SU-DHL-6 (cell line): ENCODE results near the gene SLC38A1.

Experiments used
- H2AFZ ChIP-seq: fragments of 200-600 bp; sonication (generic); 2 replicates; pipeline ENCODE4 v1.6.1; 2014; ENCODE audit warnings: low read depth, mild to moderate bottlenecking, moderate library complexity, mixed read lengths, antibody characterized with exemption, low read length; ENCODE audit not compliant: severe bottlenecking
- H3F3A ChIP-seq: fragments of 200-600 bp; shearing (Covaris generic); 2 replicates; pipeline ENCODE4 v1.6.0; 2016; ENCODE audit warnings: antibody characterized with exemption, mild to moderate bottlenecking; ENCODE audit not compliant: insufficient read depth
- H3K27ac ChIP-seq: fragments of 200-600 bp; sonication (generic); 2 replicates; pipeline ENCODE4 v1.5.1; 2016; ENCODE audit warnings: low read depth, mild to moderate bottlenecking, low read length, moderate library complexity, mixed read lengths
- H3K27me3 ChIP-seq: fragments of 200-600 bp; sonication (generic), shearing (Covaris generic); 2 replicates; pipeline ENCODE4 v1.6.0; 2014; ENCODE audit warnings: mild to moderate bottlenecking, low read length
- H3K36me3 ChIP-seq: fragments of 200-600 bp; sonication (generic); 2 replicates; pipeline ENCODE4 v1.6.1; 2014; ENCODE audit warnings: mild to moderate bottlenecking, low read length, mixed read lengths
- H3K4me2 ChIP-seq: fragments of 300-600, 200-600 bp; shearing (Covaris generic), sonication (generic); 2 replicates; pipeline ENCODE4 v1.6.0; 2014; ENCODE audit warnings: low read length, low read depth, mild to moderate bottlenecking; ENCODE audit not compliant: poor library complexity, severe bottlenecking
- H3K4me3 ChIP-seq: fragments of 200-600 bp; sonication (generic); 2 replicates; pipeline ENCODE4 v1.5.1; 2014; ENCODE audit warnings: antibody characterized with exemption, low read length, mild to moderate bottlenecking, mixed read lengths; ENCODE audit not compliant: insufficient read depth, poor library complexity, severe bottlenecking
- H3K79me2 ChIP-seq: fragments of 200-600 bp; sonication (generic); 2 replicates; pipeline ENCODE4 v1.6.1; 2014; ENCODE audit warnings: mild to moderate bottlenecking, low read length, moderate library complexity; ENCODE audit not compliant: insufficient read depth
- H3K9ac ChIP-seq: fragments of 200-600 bp; sonication (generic); 2 replicates; pipeline ENCODE4 v1.7.0; 2014; ENCODE audit warnings: mild to moderate bottlenecking, low read length
- H3K9me2 ChIP-seq: fragments of 200-600 bp; sonication (generic); replicated peaks from 2 replicates; pipeline ENCODE4 v1.6.1; 2014; ENCODE audit warnings: low read length; ENCODE audit not compliant: insufficient read depth
- H3K9me3 ChIP-seq: fragments of 200-600 bp; sonication (generic); 2 replicates; pipeline ENCODE4 v1.6.1; 2014; ENCODE audit warnings: low read length, mixed read lengths; ENCODE audit not compliant: insufficient read depth
- H4K20me1 ChIP-seq: fragments of 200-600 bp; sonication (generic); 2 replicates; pipeline ENCODE4 v1.6.1; 2014; ENCODE audit warnings: low read depth, mild to moderate bottlenecking, antibody characterized with exemption, low read length, moderate library complexity, mixed read lengths
- EZH2phosphoT487 ChIP-seq: fragments of 200-600 bp; sonication (generic), shearing (Covaris generic); conservative IDR thresholded peaks from 2 replicates; pipeline ENCODE4 v1.6.1; 2018; ENCODE audit warnings: mild to moderate bottlenecking, antibody characterized with exemption, low read length, moderate library complexity, mixed read lengths
- TF ChIP-seq, protein P1 (sequence below): fragments of 200-600 bp; sonication (generic); IDR thresholded peaks from one replicate; pipeline ENCODE4 v1.5.1; 2017; ENCODE audit warnings: antibody characterized with exemption, mild to moderate bottlenecking, low read length, moderate library complexity; ENCODE audit not compliant: insufficient read depth, poor library complexity, severe bottlenecking

The SLC38A1 gene

DNA sequence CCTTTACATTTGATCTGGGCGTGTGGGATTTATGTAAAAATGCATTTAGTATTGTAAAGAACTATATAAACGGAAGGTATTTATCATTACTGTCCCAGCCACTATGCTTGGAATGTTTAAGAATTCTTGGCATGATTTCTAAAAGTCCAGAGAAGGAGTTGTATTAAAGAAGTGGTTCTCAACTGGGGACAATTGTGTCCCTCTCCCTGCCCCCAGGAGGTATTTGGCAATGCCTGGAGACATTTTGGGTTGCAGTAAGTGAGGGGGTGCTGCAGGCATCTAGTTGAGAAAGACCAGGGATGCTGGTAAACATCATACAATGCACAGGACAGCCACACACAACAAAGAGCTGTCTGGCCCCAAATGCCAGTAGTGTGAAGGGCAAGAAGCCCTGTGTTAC, 7.2 kb downstream of the SLC38A1 start:
- TF ChIP-seq, protein P1, sequence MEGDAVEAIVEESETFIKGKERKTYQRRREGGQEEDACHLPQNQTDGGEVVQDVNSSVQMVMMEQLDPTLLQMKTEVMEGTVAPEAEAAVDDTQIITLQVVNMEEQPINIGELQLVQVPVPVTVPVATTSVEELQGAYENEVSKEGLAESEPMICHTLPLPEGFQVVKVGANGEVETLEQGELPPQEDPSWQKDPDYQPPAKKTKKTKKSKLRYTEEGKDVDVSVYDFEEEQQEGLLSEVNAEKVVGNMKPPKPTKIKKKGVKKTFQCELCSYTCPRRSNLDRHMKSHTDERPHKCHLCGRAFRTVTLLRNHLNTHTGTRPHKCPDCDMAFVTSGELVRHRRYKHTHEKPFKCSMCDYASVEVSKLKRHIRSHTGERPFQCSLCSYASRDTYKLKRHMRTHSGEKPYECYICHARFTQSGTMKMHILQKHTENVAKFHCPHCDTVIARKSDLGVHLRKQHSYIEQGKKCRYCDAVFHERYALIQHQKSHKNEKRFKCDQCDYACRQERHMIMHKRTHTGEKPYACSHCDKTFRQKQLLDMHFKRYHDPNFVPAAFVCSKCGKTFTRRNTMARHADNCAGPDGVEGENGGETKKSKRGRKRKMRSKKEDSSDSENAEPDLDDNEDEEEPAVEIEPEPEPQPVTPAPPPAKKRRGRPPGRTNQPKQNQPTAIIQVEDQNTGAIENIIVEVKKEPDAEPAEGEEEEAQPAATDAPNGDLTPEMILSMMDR: no peak
- Histone ChIP-seq H3K27me3 (no peaks in the 10 kb centered on the region), H3K9me2 (no peaks in the 10 kb centered on the region), H3K4me3 (no peak overlapping the region), H4K20me1 (peaks cover 61% of the 10 kb centered on the region), H3F3A (no peaks in the 10 kb centered on the region), H3K79me2 (peaks cover 100% of the 10 kb centered on the region), H3K9ac (no peak overlapping the region), H3K36me3 (peaks cover 3% of the 10 kb centered on the region; the same call in 1 of the 2 replicates), H3K9me3 (no peaks in the 10 kb centered on the region), H2AFZ (no peak overlapping the region), H3K27ac (no peak overlapping the region), H3K4me2 (no peak overlapping the region)

DNA sequence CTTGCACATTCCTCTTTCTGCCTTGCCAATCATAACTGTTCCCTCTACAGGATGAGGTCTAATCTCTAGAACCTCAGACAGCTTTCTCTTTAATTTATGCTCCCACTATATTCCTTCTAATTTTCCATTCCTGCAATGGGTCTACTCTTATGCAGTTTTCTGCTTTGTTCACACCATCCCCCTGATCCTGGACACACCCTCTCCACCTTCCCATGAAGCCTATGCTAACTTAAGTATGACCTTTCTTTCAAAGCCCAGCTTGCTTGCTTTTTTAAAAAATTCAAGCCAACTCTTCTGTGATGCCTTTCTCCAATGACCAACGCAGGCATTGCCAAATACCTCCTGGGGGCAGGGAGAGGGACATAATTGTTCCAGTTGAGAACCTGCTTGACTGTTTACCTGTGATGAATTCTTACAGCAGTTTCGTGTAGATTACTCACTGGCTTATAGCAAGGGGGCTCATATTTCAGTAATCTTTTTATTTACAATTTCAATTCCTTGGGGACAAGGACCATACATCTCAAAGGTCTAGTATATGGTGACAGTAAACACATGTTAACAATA, 7.8 kb downstream of the SLC38A1 start:
- Histone ChIP-seq H3K27ac (no peak overlapping the region), H3K79me2 (peaks cover 100% of the 10 kb centered on the region), H3K4me2 (no peak overlapping the region), H3K36me3 (peaks cover 3% of the 10 kb centered on the region; the same call in 1 of the 2 replicates), H3F3A (no peaks in the 10 kb centered on the region), H3K9me3 (no peaks in the 10 kb centered on the region), H3K9ac (no peak overlapping the region), H2AFZ (no peak overlapping the region), H3K9me2 (no peaks in the 10 kb centered on the region), H4K20me1 (peaks cover 57% of the 10 kb centered on the region), H3K27me3 (no peaks in the 10 kb centered on the region), H3K4me3 (no peak overlapping the region)
- TF ChIP-seq EZH2phosphoT487: no peak
- TF ChIP-seq, protein P1: no peak

DNA sequence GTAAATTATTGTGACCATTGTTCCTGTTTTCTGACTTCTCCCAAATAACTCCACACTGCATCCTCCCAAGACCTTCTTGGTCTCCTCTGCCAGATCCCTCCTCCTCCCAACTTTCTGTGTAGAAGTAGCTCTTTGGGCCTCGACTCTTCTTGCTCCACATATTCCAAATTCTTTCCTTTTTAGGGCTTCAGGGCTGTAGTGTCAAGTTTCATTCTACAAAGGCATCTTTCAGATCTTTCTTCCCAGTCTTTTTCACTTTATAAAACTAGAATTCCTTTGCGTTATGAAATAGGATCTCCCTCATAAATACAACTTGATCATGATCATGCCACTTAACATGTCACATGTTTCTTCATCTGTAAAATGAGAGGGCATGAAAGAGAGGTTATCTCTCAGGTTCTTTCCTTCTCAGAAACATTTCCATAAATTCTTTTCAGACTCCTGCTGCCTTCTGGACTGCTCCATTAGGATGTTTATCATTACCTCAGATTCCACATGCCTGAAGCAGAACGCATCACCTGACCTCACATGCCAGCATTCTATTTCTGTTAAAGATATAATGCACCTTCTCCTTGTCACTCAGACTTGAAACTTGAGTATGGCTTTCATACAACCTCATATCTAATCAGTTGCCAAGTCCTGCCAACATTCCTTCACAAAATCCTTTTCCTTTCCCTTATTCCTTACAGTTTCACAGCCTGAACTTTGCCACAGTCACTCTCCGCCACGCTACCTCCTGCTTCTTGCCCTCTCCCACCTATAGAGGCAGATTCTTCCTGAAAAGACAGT, 8.5 kb downstream of the SLC38A1 start:
- Histone ChIP-seq H4K20me1 (peaks cover 52% of the 10 kb centered on the region), H3K36me3 (peaks cover 6% of the 10 kb centered on the region; the same call in 1 of the 2 replicates)

More for the DNA sequence above, 8.5 kb downstream of the SLC38A1 start:
- Histone ChIP-seq H3K27ac (no peak overlapping the region), H3K9me3 (no peaks in the 10 kb centered on the region), H3K4me3 (no peak overlapping the region), H3F3A (no peaks in the 10 kb centered on the region), H3K27me3 (no peaks in the 10 kb centered on the region), H2AFZ (no peak overlapping the region), H3K9me2 (no peaks in the 10 kb centered on the region), H3K9ac (no peak overlapping the region), H3K79me2 (peaks cover 100% of the 10 kb centered on the region), H3K4me2 (no peak overlapping the region)
- TF ChIP-seq, protein P1: no peak
- TF ChIP-seq EZH2phosphoT487: no peak
